Activated T-helper 1 cell treated with anti-CD3 and anti-CD28 coated beads, Interleukin-2, amount 50 U/mL, for 16 hours (primary cell): ENCODE measurements around the gene CYLC2.

Experiments used
- DNase-seq, 2 donors: peaks; one replicate each; pipeline ENCODE4 v3.0.0-alpha.2; 2020; ENCODE audit warnings: low read depth in 1 of 2, low spot score in 1 of 2

The CYLC2 gene, protein sequence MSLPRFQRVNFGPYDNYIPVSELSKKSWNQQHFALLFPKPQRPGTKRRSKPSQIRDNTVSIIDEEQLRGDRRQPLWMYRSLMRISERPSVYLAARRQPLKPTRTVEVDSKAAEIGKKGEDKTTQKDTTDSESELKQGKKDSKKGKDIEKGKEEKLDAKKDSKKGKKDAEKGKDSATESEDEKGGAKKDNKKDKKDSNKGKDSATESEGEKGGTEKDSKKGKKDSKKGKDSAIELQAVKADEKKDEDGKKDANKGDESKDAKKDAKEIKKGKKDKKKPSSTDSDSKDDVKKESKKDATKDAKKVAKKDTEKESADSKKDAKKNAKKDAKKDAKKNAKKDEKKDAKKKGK

DNA sequence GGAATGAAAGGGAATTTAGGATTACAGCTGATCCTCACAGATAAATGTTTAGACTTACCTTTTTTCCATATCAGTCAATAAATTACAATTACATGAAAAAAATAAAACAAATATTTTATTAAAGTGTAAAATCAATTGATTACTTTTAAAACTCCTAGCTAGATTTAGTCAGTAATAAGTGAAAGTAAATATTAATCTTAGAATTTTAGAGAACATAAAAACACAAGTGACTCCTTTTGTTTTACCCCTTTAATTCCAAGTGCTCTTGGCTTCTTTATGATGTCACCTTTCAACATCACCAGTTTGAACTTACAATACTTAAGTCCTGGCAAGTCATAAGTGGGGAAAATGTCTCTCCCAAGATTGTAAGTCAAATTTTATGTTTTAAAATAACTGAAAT lies at the start of gene CYLC2:
TSS of gene CYLC2 (plus strand) at position 301 of the 400 bp plus-strand sequence. CDS start at position 349, 48 bp downstream.
- no peak for DNase-seq

DNA sequence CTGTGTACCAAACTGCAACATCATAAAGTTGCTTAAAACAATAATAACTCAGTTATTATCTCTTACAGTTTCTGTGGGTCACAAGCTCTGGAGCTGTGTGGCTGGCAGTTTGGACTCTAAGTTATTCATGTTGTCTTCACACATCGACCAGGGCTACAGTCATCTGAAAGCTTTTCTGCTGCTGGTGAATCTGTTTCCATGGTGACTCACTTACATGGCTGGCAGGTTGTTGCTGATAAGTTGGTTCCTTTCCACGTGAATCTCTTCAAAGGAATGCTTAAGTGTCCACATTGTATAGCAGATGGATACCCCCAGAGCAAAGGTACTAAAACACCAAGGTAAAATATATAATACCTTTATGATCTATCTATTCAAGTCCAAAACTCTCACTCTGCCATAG lies 44.8 kb upstream of the CYLC2 start:
- DNase-seq, result no peak

DNA sequence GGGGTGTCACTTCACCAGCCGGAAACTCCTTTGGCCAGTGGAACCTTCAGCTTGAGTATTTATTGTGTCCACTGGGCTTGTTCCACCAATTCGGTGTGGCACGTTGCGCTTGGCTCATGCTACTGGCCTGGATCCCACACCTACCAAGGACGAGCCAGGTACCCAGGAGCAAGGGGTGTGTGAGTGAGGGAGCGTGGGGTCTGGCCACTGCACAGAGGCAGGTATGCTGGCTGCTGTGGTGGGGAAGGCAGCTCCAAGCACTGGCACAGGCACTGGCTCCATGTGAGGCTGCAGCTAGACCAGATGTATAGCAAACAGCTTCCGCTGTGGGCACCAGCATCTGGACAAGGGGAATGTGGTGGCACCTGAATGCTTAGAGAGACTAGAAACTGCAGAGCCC lies 28.1 kb upstream of the CYLC2 start:
- DNase-seq, result no peak

DNA sequence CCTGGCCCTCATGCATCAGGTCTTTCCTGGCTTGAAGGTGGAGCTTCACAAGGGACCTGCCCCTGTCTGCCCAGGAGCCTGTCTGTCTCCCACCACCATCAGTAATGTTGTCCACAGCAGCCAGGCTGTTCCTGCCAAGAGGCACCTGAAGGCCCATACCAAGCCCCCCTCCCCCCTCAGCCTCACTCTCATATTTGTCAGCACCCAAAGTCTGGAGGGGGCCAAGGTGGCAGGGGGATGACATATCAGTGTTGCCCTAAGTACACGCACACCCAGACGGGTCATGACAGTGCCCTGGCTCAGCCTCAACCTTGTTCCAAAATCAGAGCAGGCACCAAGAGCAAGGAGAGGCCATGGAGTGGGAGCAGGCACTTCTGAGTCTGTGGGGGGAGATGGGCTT lies 27.2 kb upstream of the CYLC2 start:
- DNase-seq, result no peak

GRCh38 chr9:102972780-102973179 lies 22.4 kb upstream of the CYLC2 start:
- DNase-seq, result no peak

- DNase-seq, result no peak
Observed at GRCh38 chr9:102974530-102974929, 20.6 kb upstream of the CYLC2 start.

GRCh38 chr9:102975251-102975650 lies 19.9 kb upstream of the CYLC2 start:
- no peak for DNase-seq

GRCh38 chr9:102985162-102985895 lies 9.8 kb upstream of the CYLC2 start:
- DNase-seq, result no peak

GRCh38 chr9:102986425-102986824 lies 8.7 kb upstream of the CYLC2 start:
- no peak for DNase-seq

GRCh38 chr9:103003689-103004088 lies 8.6 kb downstream of the CYLC2 start:
- no peak for DNase-seq

DNA sequence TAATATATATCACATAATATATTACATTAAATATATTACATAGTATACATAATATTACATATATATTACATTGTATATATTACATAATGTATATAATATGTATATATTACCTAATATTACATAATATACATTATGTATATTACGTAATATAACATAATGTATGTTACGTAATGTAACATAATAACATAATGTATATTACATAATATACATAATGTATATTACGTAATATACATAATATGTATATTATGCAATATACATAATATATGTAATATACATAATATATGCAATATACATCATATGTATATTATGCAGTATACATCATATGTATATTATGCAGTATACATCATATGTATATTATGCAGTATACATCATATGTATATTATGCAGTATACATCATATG lies 19.1 kb downstream of the CYLC2 start:
- DNase-seq, result no peak

- DNase-seq, result no peak
Observed at GRCh38 chr9:103025796-103026195, 30.7 kb downstream of the CYLC2 start.

DNA sequence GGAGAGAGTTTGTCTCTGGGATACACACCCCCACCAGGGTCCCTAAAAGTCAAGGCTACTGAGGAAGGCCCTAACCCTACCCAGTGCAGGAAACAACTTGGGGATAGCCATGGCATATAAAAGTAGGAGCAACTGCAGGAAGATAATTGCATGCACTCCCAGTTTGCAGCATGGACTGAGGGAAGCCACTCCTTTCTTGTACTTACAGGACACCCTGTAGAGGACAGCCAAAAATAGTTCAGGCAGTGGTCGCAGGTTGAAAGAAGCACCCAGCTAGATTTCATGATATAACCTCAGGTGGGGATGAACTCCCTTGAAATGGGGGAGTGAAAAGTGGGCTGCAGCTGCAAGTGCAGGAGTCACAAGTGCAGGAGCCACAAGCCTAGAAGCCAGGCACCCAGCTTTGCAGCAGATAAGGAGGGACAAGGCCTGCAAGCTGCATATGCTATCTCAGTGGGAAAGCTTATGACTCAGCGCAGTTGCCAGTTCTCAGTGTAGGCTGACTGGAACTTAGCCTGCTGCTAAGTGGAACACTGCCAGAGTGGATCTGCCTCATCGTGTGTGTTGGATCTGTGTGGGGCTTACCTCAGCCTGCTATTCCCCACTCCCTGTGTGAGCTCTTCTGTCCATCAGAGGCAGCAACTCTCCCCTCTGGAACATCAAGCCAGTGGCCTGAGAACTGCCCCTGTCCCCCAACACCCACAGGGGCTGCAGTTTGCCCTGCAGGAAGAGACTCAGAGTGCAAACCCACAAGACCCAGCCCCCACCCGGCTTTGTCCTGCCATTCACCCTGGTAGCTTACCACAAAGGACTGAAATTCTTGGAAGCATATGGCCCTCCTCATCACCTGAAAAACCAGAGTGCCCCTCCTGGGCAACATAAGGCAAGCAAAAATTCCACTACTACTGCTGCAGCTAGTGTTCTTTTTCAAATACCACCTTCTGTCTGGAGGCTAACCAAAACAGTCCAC lies 42.7 kb downstream of the CYLC2 start:
- no peak for DNase-seq

- no peak for DNase-seq
Observed at GRCh38 chr9:103041961-103042360, 46.8 kb downstream of the CYLC2 start.
